Heart left ventricle (tissue), 13 donors: ENCODE measurements around the gene PCBP3.

Experiments used
- CTCF ChIP-seq, 12 donors: fragments of 200-600 bp; sonication (generic) in 4 of 12; IDR thresholded peaks; one replicate each; pipeline versions ENCODE4 v1.5.0 to v1.8.0; 2018 to 2022; ENCODE audit warnings: antibody characterized with exemption in 12 of 12, mild to moderate bottlenecking in 5 of 12
- POLR2A ChIP-seq, 2 donors: fragments of 450-650 bp; IDR thresholded peaks; one replicate each; pipeline ENCODE4 v1.6.1; 2017; ENCODE audit warnings: antibody characterized with exemption in 2 of 2, mild to moderate bottlenecking in 2 of 2, moderate library complexity in 2 of 2
- donor health status: ischemic (EF 13 %, LVEDD 7.1; RV severe dilation, severe dysfunction).
- donor health status: DM: no; HTN: yes; CAD: no.
- donor health status: DM: no; HTN: no; CAD: no.
- donor health status: ischemic (EF 25% LVEDD 6.9; RV normal size, moderate dysfunction).
- donor health status: ischemic (EF 25% LVEDD 5.7; RV mildly dilated, moderate dysfunction).
- donor health status: ischemic (EF 35%, LVEDD 5.7; RV mildly dilated, moderate dysfunction).
- donor health status: nonischemic (EF 11% LVEDD 7.7; RV severe dilation, severe dysfunction).
- donor health status: DM: yes; HTN: yes; CAD: no.
- donor health status: PGD.
- donor health status: ischemic (EF 29% LVEDD 5.4; RV normal size, mild dysfunction).
- donor health status: nonischemic (EF 23%, LVEDD 6.1; RV moderate dilation, normal function).

- TF ChIP-seq CTCF (IDR thresholded peaks at IDR 0.05) = no peak
- no peak for TF ChIP-seq POLR2A (IDR thresholded peaks at IDR 0.05)
Measured at GRCh38 chr21:45969921-45970673, 326.6 kb downstream of the PCBP3 start.
